DOHH2 (cell line): ENCODE results near the gene ZIC4.

ENCODE experiments used
- H3F3A ChIP-seq: fragments of 200-600 bp; sonication (generic), shearing (Covaris generic); 2 replicates; pipeline ENCODE4 v1.6.0; 2016; ENCODE audit warnings: antibody characterized with exemption, mild to moderate bottlenecking; ENCODE audit not compliant: control insufficient read depth, insufficient read depth
- H3K27ac ChIP-seq: fragments of 200-600 bp; sonication (generic); 2 replicates; pipeline ENCODE4 v1.5.1; 2014; ENCODE audit warnings: low read depth, mild to moderate bottlenecking, low read length, moderate library complexity
- H3K27me3 ChIP-seq: fragments of 200-600 bp; sonication (generic); 2 replicates; pipeline ENCODE4 v1.6.1; 2014; ENCODE audit warnings: mild to moderate bottlenecking, low read length, mixed read lengths; ENCODE audit not compliant: control insufficient read depth
- H3K36me3 ChIP-seq: fragments of 200-600 bp; sonication (generic); 2 replicates; pipeline ENCODE4 v1.6.1; 2014; ENCODE audit warnings: mild to moderate bottlenecking, low read length, moderate library complexity, mixed read lengths; ENCODE audit not compliant: control insufficient read depth
- H3K4me1 ChIP-seq: fragments of 200-600 bp; sonication (generic); 2 replicates; pipeline ENCODE4 v1.6.1; 2014; ENCODE audit warnings: mild to moderate bottlenecking, low read length, mixed read lengths; ENCODE audit not compliant: control insufficient read depth
- H3K4me2 ChIP-seq: fragments of 200-600 bp; sonication (generic); 2 replicates; pipeline ENCODE4 v1.6.0; 2014; ENCODE audit warnings: mild to moderate bottlenecking, low read length, moderate library complexity
- H3K4me3 ChIP-seq: fragments of 200-600 bp; sonication (generic); 2 replicates; pipeline ENCODE4 v1.5.1; 2014; ENCODE audit warnings: mild to moderate bottlenecking, low read length, mixed read lengths
- H3K79me2 ChIP-seq: fragments of 200-600 bp; sonication (generic); 2 replicates; pipeline ENCODE4 v1.6.1; 2014; ENCODE audit warnings: mild to moderate bottlenecking, low read length, mixed read lengths; ENCODE audit not compliant: control insufficient read depth
- H3K9me2 ChIP-seq: fragments of 200-600 bp; sonication (generic); replicated peaks from 2 replicates; pipeline ENCODE4 v1.6.1; 2014; ENCODE audit warnings: mild to moderate bottlenecking, low read length, mixed read lengths; ENCODE audit not compliant: control insufficient read depth
- H3K9me3 ChIP-seq: fragments of 200-600 bp; sonication (generic); 2 replicates; pipeline ENCODE4 v1.6.1; 2014; ENCODE audit warnings: antibody characterized with exemption, low read length, mixed read lengths; ENCODE audit not compliant: control insufficient read depth, insufficient read depth
- H4K20me1 ChIP-seq: fragments of 200-600 bp; sonication (generic); 2 replicates; pipeline ENCODE4 v1.6.0; 2014; ENCODE audit warnings: low read depth, mild to moderate bottlenecking, antibody characterized with exemption, low read length, moderate library complexity; ENCODE audit not compliant: control insufficient read depth, insufficient read depth
- EZH2phosphoT487 ChIP-seq: fragments of 200-600 bp; sonication (generic); IDR thresholded peaks from 2 replicates; pipeline ENCODE4 v1.6.1; 2017; ENCODE audit warnings: borderline replicate concordance, mild to moderate bottlenecking, antibody characterized with exemption, low read length, moderate library complexity, mixed read lengths
- TF ChIP-seq, protein P1 (sequence below): fragments of 200-600 bp; sonication (generic); IDR thresholded peaks from one replicate; pipeline ENCODE4 v1.5.1; 2014; ENCODE audit warnings: antibody characterized with exemption, mild to moderate bottlenecking, low read depth, low read length; ENCODE audit not compliant: poor library complexity, severe bottlenecking

Gene ZIC4

GRCh38 chr3:147426931-147427330 is 20.6 kb upstream of the ZIC4 start:
- no peak overlapping the region for H3K4me2 ChIP-seq
- H3K27ac ChIP-seq: no peak overlapping the region
- no peaks in the 10 kb centered on the region; the same call in 1 of the 2 replicates for H3K9me3 ChIP-seq
- TF ChIP-seq, protein P1, sequence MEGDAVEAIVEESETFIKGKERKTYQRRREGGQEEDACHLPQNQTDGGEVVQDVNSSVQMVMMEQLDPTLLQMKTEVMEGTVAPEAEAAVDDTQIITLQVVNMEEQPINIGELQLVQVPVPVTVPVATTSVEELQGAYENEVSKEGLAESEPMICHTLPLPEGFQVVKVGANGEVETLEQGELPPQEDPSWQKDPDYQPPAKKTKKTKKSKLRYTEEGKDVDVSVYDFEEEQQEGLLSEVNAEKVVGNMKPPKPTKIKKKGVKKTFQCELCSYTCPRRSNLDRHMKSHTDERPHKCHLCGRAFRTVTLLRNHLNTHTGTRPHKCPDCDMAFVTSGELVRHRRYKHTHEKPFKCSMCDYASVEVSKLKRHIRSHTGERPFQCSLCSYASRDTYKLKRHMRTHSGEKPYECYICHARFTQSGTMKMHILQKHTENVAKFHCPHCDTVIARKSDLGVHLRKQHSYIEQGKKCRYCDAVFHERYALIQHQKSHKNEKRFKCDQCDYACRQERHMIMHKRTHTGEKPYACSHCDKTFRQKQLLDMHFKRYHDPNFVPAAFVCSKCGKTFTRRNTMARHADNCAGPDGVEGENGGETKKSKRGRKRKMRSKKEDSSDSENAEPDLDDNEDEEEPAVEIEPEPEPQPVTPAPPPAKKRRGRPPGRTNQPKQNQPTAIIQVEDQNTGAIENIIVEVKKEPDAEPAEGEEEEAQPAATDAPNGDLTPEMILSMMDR: no peak
- no peak for TF ChIP-seq EZH2phosphoT487
- no peaks in the 10 kb centered on the region for H3K27me3 ChIP-seq
- no peak overlapping the region for H3K4me3 ChIP-seq
- no peaks in the 10 kb centered on the region for H4K20me1 ChIP-seq
- H3K4me1 ChIP-seq: no peaks in the 10 kb centered on the region
- H3F3A ChIP-seq: no peaks in the 10 kb centered on the region
- no peaks in the 10 kb centered on the region for H3K36me3 ChIP-seq
- no peaks in the 10 kb centered on the region for H3K9me2 ChIP-seq
- H3K79me2 ChIP-seq: no peaks in the 10 kb centered on the region

GRCh38 chr3:147425388-147425850 is 19.1 kb upstream of the ZIC4 start:
- H3K4me2 ChIP-seq: no peak overlapping the region
- no peaks in the 10 kb centered on the region for H3K36me3 ChIP-seq
- no peaks in the 10 kb centered on the region for H4K20me1 ChIP-seq
- H3K4me3 ChIP-seq: no peak overlapping the region
- TF ChIP-seq, protein P1: no peak
- TF ChIP-seq EZH2phosphoT487: no peak
- no peaks in the 10 kb centered on the region for H3K4me1 ChIP-seq
- no peaks in the 10 kb centered on the region for H3K9me2 ChIP-seq
- H3K79me2 ChIP-seq: no peaks in the 10 kb centered on the region
- H3K9me3 ChIP-seq: peaks cover 3% of the 10 kb centered on the region; the same call in 1 of the 2 replicates
- no peak overlapping the region for H3K27ac ChIP-seq
- H3K27me3 ChIP-seq: no peaks in the 10 kb centered on the region
- H3F3A ChIP-seq: no peaks in the 10 kb centered on the region

- Histone ChIP-seq H3K9me3 (peaks cover 4% of the 10 kb centered on the region; the same call in 1 of the 2 replicates), H3K27me3 (no peaks in the 10 kb centered on the region), H3F3A (no peaks in the 10 kb centered on the region), H3K79me2 (no peaks in the 10 kb centered on the region), H3K4me1 (no peaks in the 10 kb centered on the region), H3K36me3 (no peaks in the 10 kb centered on the region), H3K4me2 (no peak overlapping the region), H3K4me3 (no peak overlapping the region), H4K20me1 (no peaks in the 10 kb centered on the region), H3K9me2 (no peaks in the 10 kb centered on the region), H3K27ac (no peak overlapping the region)
- TF ChIP-seq EZH2phosphoT487: no peak
- TF ChIP-seq, protein P1: no peak
These were observed 18.4 kb upstream of the ZIC4 start for GRCh38 chr3:147424581-147425387.
